ENCODE results near the gene MYRF.
A peak's percentile ranks its signal among the peaks of the same experiment; 100 is the strongest.

The MYRF gene

DNA sequence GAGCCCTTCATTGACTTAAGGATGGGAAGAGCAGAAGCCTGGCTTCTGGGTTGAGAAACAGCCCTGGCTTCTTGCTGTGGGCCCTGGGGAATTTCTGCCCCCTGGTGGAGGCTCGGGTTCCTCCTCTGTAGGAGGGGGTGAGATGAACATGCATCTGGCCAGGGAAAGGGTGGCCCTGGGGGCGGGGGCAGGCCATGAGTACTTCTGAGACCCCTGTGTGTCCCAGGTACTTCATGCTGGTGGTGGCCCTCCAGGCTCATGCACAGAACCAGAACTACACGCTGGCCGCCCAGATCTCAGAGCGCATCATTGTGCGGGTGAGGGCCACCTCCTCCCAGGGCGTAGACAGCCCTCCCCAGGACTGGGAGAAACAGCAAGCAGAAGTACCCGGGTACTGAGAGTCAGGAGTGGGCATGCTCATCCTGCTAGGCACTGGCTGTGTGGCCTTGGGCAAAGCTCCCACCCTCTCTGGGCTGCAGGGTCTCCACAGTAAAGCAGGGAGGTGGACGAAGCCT, 24.2 kb downstream of the MYRF start:
- DNase-seq (ENCODE audit: low spot score), result peak; percentile 82

DNA sequence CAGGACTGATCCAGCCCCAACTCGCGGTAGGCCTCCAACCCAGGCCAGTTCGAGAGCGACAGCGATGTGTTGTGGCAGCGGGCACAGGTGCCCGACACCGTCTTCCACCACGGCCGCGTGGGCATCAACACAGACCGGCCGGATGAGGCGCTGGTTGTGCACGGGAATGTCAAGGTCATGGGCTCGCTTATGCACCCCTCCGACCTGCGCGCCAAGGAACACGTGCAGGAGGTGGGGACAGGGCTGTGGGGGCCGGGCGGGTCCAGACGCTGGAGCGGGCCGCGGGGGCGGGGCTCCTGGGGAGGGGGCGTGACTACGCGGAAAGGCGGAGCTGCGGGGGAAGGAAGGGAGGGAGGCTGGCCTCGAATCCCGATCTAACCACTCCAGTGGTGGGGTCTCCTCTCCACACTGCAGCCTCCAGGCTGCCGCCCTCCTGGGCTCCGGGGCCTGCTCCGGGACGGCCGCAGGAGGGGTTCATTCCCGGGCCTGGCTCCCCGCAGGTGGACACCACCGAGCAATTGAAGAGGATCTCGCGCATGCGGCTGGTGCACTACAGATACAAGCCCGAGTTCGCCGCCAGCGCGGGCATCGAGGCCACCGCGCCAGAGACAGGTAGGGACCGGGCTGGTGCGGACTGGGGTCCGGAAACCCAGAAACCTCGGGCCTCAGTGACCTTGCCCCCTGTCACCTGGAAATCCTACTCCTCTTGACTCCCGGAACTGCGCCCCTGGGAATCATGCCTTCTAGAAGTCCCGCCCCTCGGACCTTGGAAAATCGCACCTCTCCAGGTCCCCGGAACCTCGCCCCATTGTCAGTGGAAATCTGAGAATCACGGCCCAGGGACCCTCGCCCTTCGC, 25.0 kb downstream of the MYRF start:
- DNase-seq (ENCODE audit: low spot score), result peak; percentile 80

DNA sequence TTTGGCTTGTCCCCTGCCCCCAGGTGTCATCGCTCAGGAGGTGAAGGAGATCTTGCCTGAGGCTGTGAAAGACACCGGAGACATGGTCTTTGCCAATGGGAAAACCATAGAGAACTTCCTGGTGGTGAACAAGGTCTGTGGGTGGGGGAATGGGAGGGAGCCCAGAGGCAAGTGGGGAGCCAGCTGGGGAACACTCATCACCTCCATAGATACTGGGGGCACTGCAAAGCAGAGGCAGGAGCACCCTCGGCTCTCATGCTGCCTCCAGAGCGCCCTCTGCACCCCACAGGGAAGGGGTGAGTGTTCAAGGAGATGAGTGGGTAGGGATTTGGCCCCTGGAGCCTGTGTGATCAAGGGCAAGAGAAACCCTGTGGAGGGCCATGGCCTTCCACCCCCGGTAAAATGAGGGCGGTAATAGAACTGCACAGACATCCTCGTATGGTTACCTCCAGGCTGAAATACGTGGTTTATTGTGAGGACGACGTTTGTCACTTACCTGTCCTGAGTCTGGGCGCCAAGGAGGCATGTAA, 26.0 kb downstream of the MYRF start:
- DNase-seq (ENCODE audit: low spot score), result no peak

DNA sequence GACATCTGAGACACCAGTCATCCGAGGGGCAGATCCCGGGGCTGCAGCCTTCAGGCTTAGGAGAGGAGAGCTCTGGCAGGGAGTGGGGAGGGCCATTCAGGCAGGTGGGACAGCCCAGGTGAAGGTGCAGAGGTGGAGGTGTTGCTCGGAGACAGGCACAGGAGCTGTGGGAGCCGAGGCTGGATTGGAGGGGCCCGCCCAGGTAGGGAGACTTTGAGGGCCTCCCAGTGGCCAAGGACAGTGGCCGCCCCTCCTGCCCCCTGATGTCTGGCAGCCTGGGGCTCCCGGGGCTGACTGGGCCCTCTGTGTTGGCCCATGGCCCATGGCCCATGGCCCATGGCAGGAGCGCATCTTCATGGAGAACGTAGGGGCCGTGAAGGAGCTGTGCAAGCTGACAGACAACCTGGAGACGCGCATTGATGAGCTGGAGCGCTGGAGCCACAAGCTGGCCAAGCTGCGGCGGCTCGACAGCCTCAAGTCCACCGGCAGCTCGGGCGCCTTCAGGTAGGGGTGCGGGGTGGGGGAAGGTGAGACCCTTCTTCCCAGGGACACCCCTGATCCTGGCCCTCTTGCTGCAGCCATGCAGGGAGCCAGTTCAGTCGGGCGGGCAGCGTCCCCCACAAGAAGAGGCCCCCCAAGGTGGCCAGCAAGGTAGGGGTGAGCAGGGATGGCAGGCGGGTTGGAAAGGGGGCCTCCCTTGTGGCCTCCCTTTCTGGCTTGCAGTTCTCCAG, 26.6 kb downstream of the MYRF start:
- DNase-seq (ENCODE audit: low spot score), result no peak

DNA sequence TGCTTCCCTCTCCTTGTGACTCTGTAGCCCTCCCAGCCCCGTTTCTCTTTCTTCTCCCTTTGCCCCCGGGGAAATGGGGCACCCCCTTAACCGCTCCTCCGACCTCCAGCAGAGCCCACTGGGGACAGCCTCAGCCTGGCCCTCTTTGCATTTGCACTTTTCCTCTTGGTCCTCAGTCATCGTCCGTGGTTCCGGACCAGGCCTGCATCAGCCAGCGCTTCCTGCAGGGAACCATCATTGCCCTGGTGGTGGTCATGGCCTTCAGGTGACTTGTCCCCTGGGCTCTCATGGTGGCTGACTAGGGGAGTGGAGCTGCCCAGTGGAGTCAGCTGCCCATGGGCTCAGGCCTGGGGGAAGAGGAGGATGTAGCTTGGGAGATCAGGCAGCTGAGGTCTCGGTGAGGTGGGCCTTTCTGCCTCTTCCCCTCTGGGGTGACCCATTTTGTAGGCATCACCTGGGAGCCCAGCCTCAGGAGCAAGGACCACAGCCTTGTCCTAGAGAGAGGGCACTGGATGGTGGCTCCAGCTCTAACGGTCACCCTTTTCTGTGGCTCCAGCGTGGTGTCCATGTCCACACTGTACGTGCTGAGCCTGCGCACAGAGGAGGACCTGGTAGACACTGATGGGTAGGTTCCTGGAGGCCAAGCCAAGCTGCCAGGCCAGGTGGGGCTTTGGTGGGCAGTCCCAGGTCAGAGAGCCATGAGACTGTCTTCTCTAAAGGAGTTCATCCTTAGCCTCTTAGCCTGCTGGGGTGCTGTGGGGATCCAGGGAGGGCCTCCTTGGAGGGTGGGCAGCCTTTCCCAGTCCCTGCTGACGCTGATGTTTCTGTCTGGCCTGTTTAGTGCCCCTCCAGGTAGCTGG, 27.5 kb downstream of the MYRF start:
- no peak for DNase-seq (ENCODE audit: low spot score)

DNA sequence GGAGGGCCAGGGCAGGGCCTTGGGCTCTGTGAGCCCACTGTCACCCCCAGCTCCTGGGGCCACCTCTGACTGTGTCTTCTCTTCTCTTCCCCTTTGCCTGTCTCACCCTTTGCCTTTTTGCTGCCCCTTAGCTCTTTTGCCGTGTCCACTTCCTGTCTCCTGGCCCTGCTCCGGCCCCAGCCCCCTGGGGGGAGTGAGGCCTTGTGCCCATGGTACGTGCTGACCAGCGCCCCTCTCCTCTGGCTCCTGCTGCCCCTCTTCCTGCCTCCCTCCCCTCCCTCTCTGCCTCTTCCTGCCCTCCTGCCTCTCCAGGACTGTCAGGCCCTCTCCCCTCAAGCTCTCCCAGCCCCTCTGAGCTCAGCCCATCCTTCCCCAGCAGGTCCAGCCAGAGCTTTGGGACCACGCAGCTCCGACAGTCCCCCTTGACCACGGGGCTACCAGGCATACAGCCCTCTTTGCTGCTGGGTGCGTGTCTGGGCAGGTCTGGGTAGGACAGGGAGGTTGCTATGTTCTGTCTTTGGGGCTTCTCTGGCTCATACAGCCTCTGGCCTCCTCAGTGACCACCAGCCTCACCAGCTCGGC, 28.2 kb downstream of the MYRF start:
- no peak for DNase-seq (ENCODE audit: low spot score)

DNA sequence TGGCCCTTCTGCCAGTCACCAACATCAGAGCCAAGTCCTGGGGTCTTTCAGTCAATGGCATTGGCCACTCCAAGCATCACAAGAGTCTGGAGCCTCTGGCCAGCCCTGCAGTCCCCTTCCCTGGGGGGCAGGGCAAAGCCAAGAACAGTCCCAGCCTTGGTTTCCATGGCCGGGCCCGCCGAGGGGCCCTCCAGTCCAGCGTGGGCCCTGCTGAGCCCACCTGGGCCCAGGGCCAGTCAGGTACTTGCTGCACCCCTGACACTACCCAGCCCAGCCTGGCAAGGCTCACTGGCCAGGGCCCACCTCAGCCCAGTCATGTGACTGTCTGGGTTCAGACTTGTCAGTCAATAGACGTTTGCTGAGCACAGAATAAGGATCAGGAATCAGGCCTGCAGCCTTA, 29.1 kb downstream of the MYRF start:
- DNase-seq (ENCODE audit: low spot score), result no peak

DNA sequence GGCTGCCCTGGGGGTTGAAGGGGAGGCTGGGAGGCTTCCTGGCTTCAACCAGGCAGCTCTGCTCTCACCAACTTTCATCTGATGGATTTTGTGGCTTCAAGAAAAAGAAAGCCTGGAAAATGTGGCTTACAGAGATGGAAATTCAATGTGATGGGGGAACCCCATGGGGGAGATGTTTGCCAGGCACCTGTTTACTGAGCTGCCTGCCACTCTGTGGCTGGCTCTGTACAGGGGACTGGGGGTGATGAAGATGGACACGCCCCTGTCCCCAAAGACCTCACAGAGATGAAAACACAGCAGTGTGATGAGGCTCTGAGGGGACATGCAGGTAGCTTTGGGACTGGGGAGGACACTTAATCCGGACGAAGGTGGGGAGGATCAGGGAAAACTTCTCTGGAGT, 29.9 kb downstream of the MYRF start:
- DNase-seq (ENCODE audit: low spot score), result no peak

DNA sequence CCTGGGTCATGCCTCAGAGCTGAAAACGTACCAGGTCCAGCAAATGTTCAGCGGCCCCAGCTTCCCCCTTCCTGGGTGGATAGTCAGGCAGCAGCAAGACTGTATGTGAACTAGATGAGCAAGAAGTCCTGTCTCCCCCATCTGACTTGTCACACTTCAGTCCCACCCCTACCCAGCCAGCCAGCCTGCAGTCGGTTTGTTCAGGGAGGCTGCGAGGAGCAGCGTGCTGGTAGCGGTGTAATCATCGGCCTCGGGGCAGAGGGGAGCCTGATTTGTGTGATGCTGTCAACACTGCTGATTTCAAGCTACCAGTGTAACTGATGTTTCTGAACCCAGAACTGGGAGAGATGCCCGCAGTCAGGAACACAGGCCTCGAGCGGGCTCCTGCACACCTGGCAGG, 30.4 kb downstream of the MYRF start:
- DNase-seq (ENCODE audit: low spot score), result no peak

DNA sequence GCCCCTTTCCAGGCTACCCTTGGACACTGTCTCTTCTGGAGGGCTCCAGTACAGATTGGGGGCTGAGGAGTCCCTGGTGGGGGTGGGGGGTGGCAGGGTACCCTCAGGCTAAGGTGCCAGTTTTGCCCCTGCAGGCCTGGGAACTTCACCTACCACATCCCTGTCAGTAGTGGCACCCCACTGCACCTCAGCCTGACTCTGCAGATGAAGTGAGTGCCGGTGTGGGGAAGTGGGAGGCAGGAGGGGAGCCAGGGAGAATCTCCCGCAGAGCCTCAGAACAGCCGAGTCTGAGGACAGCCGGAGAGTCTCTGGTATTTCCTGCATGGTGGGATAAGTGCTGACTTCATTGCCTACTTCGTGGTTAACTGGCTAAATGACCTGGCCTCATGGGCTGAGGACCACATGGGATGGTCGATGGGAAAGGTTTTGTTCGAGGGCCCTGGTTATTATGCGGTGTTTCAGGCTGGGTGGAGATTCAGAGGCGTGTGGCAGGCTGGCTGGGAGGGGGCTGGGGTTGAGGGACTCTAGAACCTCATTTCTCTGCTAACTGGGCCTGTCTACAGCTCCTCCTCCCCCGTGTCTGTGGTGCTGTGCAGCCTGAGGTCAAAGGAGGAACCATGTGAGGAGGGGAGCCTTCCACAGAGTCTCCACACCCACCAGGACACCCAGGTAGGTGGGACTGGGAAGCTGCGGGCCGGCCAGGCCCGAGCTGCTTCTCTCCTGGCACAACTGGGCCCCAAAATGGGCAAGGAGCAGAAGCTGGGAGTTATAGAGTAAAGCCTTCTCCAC, 31.5 kb downstream of the MYRF start:
- DNase-seq (ENCODE audit: low spot score), result no peak

DNA sequence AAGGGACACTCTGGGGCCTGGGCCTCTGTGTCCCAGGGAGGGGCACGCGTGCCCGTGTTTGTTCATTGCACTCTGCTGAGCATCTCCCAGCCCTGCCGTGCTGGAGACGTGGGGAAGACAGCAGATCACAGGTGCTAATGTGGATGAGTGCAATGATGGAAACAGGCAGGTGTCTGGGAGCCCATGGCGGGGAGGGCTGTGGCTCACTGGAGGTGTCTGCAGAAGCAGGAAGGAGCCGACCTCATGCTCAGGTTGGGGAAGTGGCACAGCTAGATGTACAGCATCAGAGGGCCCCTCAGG, 32.0 kb downstream of the MYRF start:
- no peak for DNase-seq (ENCODE audit: low spot score)

DNA sequence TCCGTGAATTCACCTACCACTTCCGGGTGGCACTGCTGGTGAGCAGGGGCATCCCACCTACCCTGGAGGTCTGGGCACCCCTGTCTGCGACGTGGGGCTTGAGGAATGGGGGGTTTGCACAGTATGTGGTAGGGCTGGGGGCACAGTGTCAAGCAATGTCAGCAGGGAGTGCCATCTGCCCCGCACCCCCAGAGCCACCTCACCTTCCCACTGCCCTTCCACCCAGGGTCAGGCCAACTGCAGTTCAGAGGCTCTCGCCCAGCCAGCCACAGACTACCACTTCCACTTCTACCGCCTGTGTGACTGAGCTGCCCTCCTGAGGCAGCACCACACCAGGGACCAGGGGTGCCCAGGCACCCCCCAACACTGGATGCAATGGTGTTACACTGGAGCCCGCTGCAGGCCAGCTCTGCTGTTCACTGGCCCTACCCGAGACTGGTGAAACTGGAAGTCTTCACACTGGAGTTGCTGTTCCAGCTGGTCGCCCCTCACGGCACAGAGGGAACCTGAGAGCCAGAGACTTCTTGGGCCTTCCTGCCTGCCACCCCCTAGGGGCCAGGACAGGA, 33.5 kb downstream of the MYRF start:
- DNase-seq (ENCODE audit: low spot score), result peak; percentile 57

DNA sequence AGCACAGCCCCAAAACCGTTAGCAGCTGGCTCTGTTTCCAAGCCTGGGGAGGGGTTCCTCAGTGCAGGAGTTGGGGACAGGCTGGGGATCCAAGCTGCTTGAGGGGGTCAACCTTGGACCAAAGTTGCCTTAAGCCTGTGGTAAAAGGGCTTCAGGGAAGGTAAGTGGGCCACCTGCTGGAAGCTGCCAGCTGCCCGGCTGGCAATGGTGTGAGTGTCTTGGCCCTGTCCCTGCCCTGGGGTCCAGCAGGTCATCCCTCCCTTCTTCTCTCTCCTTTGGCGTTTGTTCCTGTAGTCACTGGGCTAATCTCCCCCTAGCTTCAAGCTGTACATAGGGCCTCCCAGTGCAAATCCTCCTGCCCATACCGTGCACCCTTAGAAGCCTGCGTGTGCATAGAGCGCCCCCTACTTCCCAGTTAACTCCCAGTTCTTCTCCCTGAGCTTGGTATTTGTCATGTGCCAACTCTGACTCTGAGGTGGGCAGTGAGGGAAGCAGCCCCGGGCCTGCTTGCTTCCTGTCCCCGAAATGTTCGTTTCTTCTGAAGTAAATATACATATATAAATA, 35.6 kb downstream of the MYRF start:
- DNase-seq (ENCODE audit: low spot score), result no peak

DNA sequence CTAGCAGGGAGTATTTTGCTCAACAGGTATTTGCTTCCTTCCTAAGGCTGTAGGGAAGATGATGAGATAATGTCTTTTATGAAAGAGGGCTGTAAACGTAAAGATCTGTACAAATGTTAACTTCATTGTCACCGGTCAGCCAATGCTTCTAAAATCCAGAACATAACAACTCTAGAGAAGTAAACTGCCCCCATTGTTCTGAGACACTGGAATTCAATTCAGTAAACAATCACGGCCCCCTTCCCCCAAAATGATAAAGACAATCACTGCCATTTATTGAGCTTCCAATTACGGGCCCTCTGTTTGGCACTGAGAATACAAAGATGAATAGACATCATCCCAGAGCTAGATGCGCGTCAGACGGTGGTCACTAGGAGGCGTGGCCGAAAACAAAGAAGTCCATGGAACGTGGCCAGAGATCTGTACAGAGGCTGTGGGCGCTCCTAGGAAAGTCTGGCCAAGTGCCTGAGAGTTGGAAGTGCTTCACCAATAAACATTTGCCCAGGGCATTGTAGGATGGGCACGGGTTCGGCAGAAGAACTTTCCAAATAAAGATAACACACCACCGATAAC, 39.4 kb downstream of the MYRF start:
- DNase-seq (ENCODE audit: low spot score), result no peak

DNA sequence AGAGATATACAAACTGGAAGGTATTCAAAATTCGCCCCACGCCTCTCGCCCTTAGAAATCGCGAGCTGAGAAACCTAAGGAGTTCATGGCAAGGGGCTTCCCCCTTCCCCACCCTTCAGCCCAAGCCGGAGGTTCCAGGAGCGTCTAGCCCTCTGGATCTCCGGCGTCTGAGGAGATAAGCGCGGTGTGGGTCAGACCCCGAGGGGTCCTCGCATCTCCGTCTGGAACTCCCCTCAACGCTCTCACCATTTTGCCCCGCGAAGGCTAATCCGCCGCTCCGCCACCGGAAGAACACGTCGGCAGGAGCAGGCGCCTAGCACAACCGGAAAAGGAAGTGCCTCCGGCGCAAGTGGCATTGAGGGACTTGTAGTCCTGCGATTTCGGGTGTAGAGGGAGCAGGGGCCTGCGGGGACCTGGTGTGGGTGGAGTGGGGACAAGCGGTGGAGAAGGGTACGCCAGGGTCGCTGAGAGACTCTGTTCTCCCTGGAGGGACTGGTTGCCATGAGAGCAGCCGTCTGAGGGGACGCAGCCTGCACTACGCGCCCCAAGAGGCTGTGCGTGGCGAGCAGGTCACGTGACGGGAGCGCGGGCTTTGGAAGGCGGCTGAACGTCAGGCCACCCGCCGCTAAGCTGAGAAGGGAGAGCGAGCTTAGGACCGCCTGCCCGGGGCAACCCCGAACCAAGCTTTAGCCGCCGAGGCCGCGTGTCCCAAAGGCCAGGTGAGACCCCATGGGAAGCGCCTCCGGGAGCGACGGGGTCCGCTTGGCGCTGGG, 40.1 kb downstream of the MYRF start, which contains the start of the genes FEN1 and TMEM258:
Gene FEN1, plus strand, starts transcription at position 602 of the 773 bp plus-strand sequence. CDS start 2,451 bp downstream, outside the sequence.
Gene TMEM258, minus strand, starts transcription at position 290 of the 773 bp plus-strand sequence. Its CDS starts 41 bp downstream, at position 249.
- DNase-seq (ENCODE audit: low spot score), result peak; percentile 91

DNA sequence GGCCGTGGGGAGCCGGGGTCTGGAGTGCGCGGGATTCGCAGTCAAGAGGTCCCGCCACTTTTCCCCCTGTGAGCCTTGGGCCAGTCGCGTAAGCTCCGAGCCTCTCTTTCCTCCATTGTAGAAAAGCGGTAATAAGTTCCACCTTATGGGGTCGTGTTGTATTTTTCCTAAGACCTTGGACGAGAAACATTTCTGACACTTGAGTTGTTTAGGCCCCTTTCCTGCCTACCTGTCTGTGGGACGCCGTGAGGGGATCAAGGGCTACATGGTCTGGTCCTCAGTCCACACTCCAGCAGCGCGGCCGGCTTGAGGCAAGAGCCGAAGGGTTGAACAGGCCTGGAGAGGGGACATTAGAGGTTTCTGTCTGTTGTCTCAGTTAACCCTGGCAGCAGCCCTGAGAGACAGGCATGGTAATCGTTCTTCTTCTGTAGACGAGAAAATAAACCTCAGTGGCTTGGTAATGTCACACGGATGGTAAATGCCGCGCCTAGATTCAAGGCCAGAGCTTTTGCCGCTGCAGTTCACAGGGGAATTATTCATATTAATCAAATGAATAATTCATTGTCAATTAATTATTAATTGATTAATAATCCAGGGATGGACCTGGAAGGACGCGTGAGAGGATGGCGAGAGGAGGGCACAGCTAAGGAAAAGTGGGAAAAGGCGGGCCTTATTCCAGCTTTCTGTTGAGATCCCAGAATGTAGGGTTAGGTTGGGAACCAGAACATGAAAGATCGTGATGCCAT, 40.8 kb downstream of the MYRF start:
- DNase-seq (ENCODE audit: low spot score), result no peak

DNA sequence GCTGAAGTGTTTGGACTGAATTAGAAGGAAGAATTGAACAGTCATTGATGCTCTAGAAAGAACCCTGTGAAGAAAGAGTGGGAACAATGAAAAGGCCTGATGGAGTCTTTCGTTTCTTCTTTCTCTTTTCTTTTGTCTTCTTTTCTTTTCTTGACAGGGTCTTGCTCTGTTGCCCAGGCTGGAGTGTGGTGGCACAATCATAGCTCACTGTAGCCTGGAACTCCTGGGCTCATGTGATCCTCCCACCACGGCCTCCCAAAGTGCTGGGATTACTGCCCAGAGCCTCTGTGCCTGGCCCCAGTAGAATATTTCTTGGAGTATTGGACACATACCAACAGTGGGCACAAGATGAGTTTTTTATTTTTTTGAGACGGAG, 41.4 kb downstream of the MYRF start:
- DNase-seq (ENCODE audit: low spot score), result no peak

DNA sequence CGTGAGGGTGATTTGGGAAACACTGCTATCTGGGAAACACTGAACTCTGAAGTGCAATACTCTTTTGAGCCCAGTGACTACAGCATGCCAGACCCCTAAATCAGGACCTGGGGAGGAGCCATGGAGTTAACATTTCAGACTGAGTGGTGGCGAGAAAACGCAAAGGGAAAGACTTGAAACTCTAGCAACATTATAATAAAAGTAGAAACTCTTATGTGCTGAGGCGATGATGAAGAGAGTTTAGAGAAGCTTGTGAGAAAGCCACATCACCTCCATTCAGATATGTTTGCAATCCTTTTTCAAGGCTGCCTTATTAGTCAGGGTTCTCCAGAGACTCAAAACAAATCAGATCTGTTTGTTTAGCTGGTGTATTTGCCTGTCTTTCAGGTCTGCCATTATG, 42.1 kb downstream of the MYRF start:
- no peak for DNase-seq (ENCODE audit: low spot score)
